Posterior cingulate gyrus (tissue), 11 donors: ENCODE results near the gene SP3.

Experiments used
- DNase-seq, 10 donors: peaks; one replicate each; pipeline versions ENCODE4 v3.0.0 to v3.0.0-alpha.2; 2020 to 2021; ENCODE audit warnings: mixed read lengths in 3 of 10
- intact Hi-C: fragments of 100-400 bp; cut with DNase I; formaldehyde crosslinking; loops from one replicate; pipeline ENCODE4 v1.15.1; 2023

Gene SP3

DNA sequence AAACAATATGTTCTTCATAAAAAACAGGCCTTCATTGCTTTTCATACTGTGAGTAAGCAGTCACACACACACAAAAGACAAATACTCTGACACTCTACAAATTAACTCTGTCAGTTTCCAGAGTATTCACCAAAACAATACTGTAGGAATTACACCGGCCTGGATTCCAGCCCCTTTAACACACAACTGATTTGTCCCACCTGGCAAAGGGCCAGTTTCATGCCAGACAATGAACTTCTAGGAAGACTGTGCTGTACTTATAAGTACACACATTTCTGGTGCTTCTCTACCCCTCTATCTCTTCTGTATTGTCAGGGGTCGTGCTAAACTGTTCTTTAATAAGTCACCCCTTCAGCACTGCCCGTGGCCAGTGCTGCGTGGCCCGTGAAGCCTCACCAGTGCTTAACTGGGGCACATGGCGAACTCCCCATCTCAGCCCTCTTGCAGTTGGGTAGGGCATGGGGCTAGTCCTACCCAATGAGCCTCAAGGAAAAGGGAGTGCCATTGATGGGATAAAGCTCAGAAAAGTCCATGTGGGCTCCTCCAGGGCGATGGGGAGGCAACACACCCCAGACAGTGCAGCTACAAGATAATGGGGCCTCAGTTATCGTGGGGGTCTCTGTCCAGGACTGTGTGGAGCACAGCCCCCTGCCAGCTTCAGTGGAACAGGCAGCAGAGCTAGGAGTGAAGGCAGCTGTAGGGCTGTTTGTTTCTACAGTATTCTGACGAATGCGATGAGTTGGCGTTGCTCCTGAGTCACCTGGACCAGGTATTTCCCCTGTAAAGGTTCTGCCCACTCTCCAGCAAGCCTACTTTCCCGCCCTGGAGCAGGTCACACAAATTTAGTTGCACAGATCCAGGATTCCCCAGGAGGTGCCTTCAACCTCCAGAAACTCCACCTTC, 99.0 kb downstream of the SP3 start:
- intact Hi-C loops: no loop called here
- peak in 1 of 10 donors; percentile 75 for DNase-seq

DNA sequence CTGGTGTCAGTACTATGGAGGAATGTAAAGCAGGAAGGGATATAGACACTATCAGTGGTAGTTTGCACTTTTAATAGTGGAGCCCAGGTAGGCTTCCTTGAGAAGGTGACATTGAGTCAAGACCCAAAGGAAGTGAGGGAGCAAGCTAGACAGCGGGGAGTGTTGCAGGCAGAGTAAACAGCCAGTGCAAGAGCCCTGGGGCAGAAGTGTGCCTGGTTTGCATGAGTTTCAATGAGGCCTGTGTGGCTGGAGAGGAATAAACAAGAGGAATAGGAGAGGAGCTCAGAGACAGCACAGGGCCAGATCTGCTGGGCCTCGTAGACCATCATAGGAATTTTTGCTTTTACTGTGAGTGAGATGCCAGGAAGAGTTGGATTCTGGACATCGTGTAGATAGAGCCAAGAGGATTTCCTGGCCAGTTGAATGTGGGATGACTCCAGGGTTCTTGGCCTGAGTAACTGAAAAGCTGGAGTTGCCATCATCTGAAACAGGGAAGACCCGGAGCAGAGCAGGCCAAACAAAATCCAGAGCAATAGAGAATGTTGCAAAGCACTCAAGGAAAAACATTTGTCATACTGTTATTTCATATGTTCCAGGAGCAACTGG, 102.5 kb downstream of the SP3 start:
- intact Hi-C loops: no loop called here
- DNase-seq: peak in 1 of 10 donors; percentile 42

DNA sequence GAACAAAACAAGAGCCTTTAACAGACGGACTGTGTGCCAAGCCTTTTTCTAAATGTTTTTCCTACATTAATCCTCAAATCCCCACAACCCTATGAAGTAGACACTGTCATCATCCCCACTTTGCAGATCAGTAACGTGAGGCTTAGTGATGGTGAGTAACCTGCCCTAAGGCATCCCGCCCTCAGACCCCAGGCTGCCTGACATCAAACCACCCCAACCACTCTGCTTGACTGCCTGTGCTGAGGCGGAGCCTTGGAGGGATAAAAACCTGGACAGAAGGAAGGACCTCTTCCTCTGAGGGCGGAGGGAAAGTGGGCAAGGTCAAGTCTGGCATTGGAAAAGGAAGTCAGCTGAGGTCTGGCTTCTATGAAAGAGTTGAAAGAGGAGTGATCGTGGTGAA, 104.6 kb downstream of the SP3 start:
- intact Hi-C loops: no loop called here
- peak in 1 of 10 donors; percentile 27 for DNase-seq

DNA sequence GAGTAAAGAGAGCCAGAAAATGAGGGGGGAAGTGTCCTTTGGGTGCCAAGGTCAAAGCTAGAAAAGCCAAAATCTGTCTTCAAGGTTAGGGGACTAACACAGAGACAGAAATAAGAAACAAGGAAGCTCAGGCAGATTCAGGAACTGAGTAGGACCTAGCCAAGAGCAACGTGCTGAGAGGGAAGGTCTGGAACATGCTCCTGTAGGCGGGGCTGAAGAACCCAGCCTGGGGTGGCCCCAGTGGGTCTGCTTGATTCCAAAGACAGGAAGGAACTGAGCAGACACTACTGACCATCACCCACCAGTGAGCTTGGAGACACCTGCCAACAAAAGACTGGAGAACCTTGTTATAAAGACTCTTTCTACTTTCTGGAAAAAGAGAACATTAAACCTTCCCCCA, 105.1 kb downstream of the SP3 start:
- DNase-seq: peak in 1 of 10 donors; percentile 79
- intact Hi-C loops: no loop called here

DNA sequence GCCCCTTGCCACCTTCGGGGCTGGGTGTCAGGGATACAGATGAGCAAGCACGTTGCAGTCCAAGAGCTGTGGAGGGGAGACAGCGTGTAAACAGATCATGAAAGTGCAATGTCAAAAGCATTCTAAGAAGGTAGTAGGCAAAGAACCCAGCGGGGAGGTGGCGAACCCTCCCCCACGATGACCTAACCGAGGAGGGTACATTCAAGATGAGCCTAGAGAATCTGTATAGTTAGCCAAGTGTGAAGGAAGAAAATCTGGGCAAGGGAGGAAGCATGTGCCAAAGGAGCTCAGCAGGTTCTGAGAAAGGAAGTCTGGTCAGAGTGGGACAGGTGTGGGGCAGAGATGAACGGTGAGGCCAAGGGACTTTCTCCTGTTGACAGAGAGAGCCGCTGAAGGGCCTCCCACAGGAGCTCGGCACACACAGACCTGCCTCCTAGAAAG, 106.9 kb downstream of the SP3 start:
- intact Hi-C loops: no loop called here
- DNase-seq: no peak
